ENCODE data around the gene TMEM225B.

Gene TMEM225B

GRCh38 chr7:99551767-99552463 is 46.2 kb upstream of the TMEM225B start, which contains the start of gene FAM200A (continued):
- TF ChIP-seq, protein P1, sequence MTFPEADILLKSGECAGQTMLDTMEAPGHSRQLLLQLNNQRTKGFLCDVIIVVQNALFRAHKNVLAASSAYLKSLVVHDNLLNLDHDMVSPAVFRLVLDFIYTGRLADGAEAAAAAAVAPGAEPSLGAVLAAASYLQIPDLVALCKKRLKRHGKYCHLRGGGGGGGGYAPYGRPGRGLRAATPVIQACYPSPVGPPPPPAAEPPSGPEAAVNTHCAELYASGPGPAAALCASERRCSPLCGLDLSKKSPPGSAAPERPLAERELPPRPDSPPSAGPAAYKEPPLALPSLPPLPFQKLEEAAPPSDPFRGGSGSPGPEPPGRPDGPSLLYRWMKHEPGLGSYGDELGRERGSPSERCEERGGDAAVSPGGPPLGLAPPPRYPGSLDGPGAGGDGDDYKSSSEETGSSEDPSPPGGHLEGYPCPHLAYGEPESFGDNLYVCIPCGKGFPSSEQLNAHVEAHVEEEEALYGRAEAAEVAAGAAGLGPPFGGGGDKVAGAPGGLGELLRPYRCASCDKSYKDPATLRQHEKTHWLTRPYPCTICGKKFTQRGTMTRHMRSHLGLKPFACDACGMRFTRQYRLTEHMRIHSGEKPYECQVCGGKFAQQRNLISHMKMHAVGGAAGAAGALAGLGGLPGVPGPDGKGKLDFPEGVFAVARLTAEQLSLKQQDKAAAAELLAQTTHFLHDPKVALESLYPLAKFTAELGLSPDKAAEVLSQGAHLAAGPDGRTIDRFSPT (tag by site-specific recombination; IDR thresholded peaks at IDR 0.05), result peak; percentile 28; the same call in 1 of the 2 replicates
- TF ChIP-seq ZBTB21 (tag by site-specific recombination; IDR thresholded peaks at IDR 0.05) (peak; percentile 100), ZNF544 (tag by site-specific recombination; IDR thresholded peaks at IDR 0.05) (no peak), ZNF654 (tag by site-specific recombination; IDR thresholded peaks at IDR 0.05; ENCODE audit: low read depth) (no peak), ZNF596 (tag by site-specific recombination; IDR thresholded peaks at IDR 0.05) (no peak), BCL11B (tag by site-specific recombination; IDR thresholded peaks at IDR 0.05; ENCODE audit: low read depth) (no peak), PRDM6 (tag by site-specific recombination; IDR thresholded peaks at IDR 0.05) (no peak), ZNF16 (tag by site-specific recombination; IDR thresholded peaks at IDR 0.05; ENCODE audit: low read depth) (no peak), ATF2 (tag by site-specific recombination; IDR thresholded peaks at IDR 0.05; ENCODE audit: low read depth) (no peak), YY2 (tag by site-specific recombination; IDR thresholded peaks at IDR 0.05) (no peak), ZNF830 (tag by site-specific recombination; IDR thresholded peaks at IDR 0.05; ENCODE audit: low read depth) (no peak), ZNF449 (tag by site-specific recombination; IDR thresholded peaks at IDR 0.05) (no peak), ZNF747 (tag by site-specific recombination; IDR thresholded peaks at IDR 0.05) (no peak), ZNF112 (tag by site-specific recombination; IDR thresholded peaks at IDR 0.05) (no peak), KLF10 (tag by site-specific recombination; IDR thresholded peaks at IDR 0.05) (no peak; the same call in 1 of the 2 replicates), RBAK (tag by site-specific recombination; IDR thresholded peaks at IDR 0.05) (no peak), KLF7 (tag by site-specific recombination; IDR thresholded peaks at IDR 0.05; ENCODE audit: borderline replicate concordance) (no peak)
- TF ChIP-seq, protein P2, sequence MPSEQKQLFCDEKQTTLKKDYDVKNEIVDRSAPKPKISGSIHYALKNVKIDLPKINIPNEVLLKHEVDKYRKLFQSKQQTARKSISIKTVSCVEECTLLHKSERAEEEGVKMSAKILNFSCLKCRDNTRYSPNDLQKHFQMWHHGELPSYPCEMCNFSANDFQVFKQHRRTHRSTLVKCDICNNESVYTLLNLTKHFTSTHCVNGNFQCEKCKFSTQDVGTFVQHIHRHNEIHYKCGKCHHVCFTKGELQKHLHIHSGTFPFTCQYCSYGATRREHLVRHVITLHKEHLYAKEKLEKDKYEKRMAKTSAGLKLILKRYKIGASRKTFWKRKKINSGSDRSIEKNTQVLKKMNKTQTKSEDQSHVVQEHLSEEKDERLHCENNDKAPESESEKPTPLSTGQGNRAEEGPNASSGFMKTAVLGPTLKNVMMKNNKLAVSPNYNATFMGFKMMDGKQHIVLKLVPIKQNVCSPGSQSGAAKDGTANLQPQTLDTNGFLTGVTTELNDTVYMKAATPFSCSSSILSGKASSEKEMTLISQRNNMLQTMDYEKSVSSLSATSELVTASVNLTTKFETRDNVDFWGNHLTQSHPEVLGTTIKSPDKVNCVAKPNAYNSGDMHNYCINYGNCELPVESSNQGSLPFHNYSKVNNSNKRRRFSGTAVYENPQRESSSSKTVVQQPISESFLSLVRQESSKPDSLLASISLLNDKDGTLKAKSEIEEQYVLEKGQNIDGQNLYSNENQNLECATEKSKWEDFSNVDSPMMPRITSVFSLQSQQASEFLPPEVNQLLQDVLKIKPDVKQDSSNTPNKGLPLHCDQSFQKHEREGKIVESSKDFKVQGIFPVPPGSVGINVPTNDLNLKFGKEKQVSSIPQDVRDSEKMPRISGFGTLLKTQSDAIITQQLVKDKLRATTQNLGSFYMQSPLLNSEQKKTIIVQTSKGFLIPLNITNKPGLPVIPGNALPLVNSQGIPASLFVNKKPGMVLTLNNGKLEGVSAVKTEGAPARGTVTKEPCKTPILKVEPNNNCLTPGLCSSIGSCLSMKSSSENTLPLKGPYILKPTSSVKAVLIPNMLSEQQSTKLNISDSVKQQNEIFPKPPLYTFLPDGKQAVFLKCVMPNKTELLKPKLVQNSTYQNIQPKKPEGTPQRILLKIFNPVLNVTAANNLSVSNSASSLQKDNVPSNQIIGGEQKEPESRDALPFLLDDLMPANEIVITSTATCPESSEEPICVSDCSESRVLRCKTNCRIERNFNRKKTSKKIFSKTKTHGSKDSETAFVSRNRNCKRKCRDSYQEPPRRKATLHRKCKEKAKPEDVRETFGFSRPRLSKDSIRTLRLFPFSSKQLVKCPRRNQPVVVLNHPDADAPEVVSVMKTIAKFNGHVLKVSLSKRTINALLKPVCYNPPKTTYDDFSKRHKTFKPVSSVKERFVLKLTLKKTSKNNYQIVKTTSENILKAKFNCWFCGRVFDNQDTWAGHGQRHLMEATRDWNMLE (tag by site-specific recombination; conservative IDR thresholded peaks at IDR 0.05; ENCODE audit: low read depth), result peak; percentile 96
- TF ChIP-seq, protein P3, sequence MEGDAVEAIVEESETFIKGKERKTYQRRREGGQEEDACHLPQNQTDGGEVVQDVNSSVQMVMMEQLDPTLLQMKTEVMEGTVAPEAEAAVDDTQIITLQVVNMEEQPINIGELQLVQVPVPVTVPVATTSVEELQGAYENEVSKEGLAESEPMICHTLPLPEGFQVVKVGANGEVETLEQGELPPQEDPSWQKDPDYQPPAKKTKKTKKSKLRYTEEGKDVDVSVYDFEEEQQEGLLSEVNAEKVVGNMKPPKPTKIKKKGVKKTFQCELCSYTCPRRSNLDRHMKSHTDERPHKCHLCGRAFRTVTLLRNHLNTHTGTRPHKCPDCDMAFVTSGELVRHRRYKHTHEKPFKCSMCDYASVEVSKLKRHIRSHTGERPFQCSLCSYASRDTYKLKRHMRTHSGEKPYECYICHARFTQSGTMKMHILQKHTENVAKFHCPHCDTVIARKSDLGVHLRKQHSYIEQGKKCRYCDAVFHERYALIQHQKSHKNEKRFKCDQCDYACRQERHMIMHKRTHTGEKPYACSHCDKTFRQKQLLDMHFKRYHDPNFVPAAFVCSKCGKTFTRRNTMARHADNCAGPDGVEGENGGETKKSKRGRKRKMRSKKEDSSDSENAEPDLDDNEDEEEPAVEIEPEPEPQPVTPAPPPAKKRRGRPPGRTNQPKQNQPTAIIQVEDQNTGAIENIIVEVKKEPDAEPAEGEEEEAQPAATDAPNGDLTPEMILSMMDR (tag by site-specific recombination; IDR thresholded peaks at IDR 0.05), result no peak
- TF ChIP-seq, protein P4, sequence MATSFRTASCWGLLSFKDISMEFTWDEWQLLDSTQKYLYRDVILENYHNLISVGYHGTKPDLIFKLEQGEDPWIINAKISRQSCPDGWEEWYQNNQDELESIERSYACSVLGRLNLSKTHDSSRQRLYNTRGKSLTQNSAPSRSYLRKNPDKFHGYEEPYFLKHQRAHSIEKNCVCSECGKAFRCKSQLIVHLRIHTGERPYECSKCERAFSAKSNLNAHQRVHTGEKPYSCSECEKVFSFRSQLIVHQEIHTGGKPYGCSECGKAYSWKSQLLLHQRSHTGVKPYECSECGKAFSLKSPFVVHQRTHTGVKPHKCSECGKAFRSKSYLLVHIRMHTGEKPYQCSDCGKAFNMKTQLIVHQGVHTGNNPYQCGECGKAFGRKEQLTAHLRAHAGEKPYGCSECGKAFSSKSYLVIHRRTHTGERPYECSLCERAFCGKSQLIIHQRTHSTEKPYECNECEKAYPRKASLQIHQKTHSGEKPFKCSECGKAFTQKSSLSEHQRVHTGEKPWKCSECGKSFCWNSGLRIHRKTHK (tag by site-specific recombination; IDR thresholded peaks at IDR 0.05), result no peak
- TF ChIP-seq, protein P5, sequence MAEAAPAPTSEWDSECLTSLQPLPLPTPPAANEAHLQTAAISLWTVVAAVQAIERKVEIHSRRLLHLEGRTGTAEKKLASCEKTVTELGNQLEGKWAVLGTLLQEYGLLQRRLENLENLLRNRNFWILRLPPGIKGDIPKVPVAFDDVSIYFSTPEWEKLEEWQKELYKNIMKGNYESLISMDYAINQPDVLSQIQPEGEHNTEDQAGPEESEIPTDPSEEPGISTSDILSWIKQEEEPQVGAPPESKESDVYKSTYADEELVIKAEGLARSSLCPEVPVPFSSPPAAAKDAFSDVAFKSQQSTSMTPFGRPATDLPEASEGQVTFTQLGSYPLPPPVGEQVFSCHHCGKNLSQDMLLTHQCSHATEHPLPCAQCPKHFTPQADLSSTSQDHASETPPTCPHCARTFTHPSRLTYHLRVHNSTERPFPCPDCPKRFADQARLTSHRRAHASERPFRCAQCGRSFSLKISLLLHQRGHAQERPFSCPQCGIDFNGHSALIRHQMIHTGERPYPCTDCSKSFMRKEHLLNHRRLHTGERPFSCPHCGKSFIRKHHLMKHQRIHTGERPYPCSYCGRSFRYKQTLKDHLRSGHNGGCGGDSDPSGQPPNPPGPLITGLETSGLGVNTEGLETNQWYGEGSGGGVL (tag by site-specific recombination; IDR thresholded peaks at IDR 0.05), result 0 out of 2 replicates have a peak, but pooled peaks have one; percentile 14

Measured in HEK293 (cell line).